Stomach (tissue), 9 donors: Measurements from ENCODE around the gene NPL. TPM values are rescaled to one million over a fixed set of nuclear protein-coding genes. Genes with fewer than 3 reads are reported as not detected.

ENCODE experiments used
- DNase-seq, 2 donors: peaks; one replicate each; pipeline versions ENCODE4 v3.0.0 to v3.0.0-alpha.2; 2013 to 2019
- H3K27ac ChIP-seq, 5 donors: fragments of 200-600 bp in 4 of 5; sonication (generic) in 4 of 5; one replicate each; pipeline ENCODE4 v1.5.1; 2013 to 2019; ENCODE audit warnings: mild to moderate bottlenecking in 1 of 5, moderate library complexity in 1 of 5
- H3K27me3 ChIP-seq, 3 donors: fragments of 200-600 bp; sonication (generic); one replicate each; pipeline ENCODE4 v1.5.1; 2017 to 2019; ENCODE audit warnings: mixed run types in 1 of 3
- H3K36me3 ChIP-seq, 4 donors: fragments of 200-600 bp; sonication (generic); 1 replicate in 3 of 4; 2 replicates in 1 of 4; pipeline ENCODE4 v1.5.1; 2016 to 2019
- H3K4me1 ChIP-seq, 4 donors: fragments of 200-600 bp; sonication (generic); one replicate each; pipeline ENCODE4 v1.5.1; 2016 to 2019
- H3K4me3 ChIP-seq, 4 donors: fragments of 200-600 bp; sonication (generic) in 3 of 4; one replicate each; pipeline ENCODE4 v1.5.1; 2016 to 2019; ENCODE audit warnings: mild to moderate bottlenecking in 1 of 4
- H3K9me3 ChIP-seq, 4 donors: fragments of 200-600 bp; sonication (generic); one replicate each; pipeline ENCODE4 v1.5.1; 2016 to 2019
- EP300 ChIP-seq: sonication (generic); formaldehyde crosslinking; IDR thresholded peaks from one replicate; pipeline ENCODE4 v1.6.1; 2017; ENCODE audit warnings: antibody characterized with exemption
- POLR2A ChIP-seq, 4 donors: fragments of 450-650 bp; IDR thresholded peaks; one replicate each; pipeline ENCODE4 v1.6.1; 2016; ENCODE audit warnings: antibody characterized with exemption in 4 of 4, control low read depth in 2 of 4, mild to moderate bottlenecking in 1 of 4, moderate library complexity in 1 of 4
- POLR2AphosphoS5 ChIP-seq, 3 donors: sonication (generic); formaldehyde crosslinking; IDR thresholded peaks; one replicate each; pipeline ENCODE4 v1.6.1; 2016; ENCODE audit warnings: antibody characterized with exemption in 3 of 3
- WGBS, 5 donors: extraction: QIAGEN DNeasy Blood & Tissue Kit in 3 of 5; methylation state at CpG; one replicate each; pipeline versions ENCODE4 v1.1.5 to v1.1.7; 2013 to 2018; 5-methylcytosine and 5-hydroxymethylcytosine counted together
- intact Hi-C: fragments of 100-400 bp; cut with DNase I; formaldehyde crosslinking; loops from one replicate; pipeline ENCODE4 v1.15.1; 2023; ENCODE audit warnings: low total_unique reads
- polyA plus RNA-seq, 3 donors: library from polyadenylated mRNA; stranded (reverse); fragments of 200-250 nt; gene quantifications; one replicate each; pipeline ENCODE4 v1.2.3, GENCODE V29; 2013
- total RNA-seq, 5 donors: library from RNA; depleted of rRNA; stranded (reverse); fragments of >200 nt; gene quantifications; one replicate each; pipeline versions ENCODE4 v1.1.0 to v1.2.3, GENCODE V29; 2014 to 2016
- TF ChIP-seq, protein P1 (sequence below), 7 experiments: fragments of 450-650 bp in 4 of 7; fragments of 200-600 bp in 3 of 7; sonication (generic) in 3 of 7; IDR thresholded peaks; one replicate each; pipeline ENCODE4 v1.5.1; 2016 to 2019; ENCODE audit warnings: antibody characterized with exemption in 7 of 7, control low read depth in 2 of 7, mild to moderate bottlenecking in 1 of 7
- donor health status: healthy with polysubstance abuse.
- donor health status: Bipolar disorder and iron deficiency.
- donor health status: healthy.

NPL gene
- total and polyA plus RNA-seq, 8 donors = 0.45 to 48.5 (median 6.0) TPM

GRCh38 chr1:182794091-182794490, 4.5 kb downstream of the NPL start:
- Histone ChIP-seq H3K27ac (peak overlapping the region in 2 of 5 donors; percentile 46 to 70), H3K27me3 (no peaks in the 10 kb centered on the region), H3K9me3 (no peaks in the 10 kb centered on the region), H3K36me3 (peaks cover 0 to 24% (median 8%) of the 10 kb centered on the region in 4 donors), H3K4me1 (peaks cover 3 to 34% (median 12%) of the 10 kb centered on the region in 4 donors), H3K4me3 (no peak overlapping the region)
- 89 to 98% (median 95%) methylated on average over 2 of the region's 2 CpGs for WGBS, 5 donors
- no peak for DNase-seq
- intact Hi-C loops = no loop called here
- TF ChIP-seq, protein P1, sequence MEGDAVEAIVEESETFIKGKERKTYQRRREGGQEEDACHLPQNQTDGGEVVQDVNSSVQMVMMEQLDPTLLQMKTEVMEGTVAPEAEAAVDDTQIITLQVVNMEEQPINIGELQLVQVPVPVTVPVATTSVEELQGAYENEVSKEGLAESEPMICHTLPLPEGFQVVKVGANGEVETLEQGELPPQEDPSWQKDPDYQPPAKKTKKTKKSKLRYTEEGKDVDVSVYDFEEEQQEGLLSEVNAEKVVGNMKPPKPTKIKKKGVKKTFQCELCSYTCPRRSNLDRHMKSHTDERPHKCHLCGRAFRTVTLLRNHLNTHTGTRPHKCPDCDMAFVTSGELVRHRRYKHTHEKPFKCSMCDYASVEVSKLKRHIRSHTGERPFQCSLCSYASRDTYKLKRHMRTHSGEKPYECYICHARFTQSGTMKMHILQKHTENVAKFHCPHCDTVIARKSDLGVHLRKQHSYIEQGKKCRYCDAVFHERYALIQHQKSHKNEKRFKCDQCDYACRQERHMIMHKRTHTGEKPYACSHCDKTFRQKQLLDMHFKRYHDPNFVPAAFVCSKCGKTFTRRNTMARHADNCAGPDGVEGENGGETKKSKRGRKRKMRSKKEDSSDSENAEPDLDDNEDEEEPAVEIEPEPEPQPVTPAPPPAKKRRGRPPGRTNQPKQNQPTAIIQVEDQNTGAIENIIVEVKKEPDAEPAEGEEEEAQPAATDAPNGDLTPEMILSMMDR (IDR thresholded peaks at IDR 0.05) = no peak

DNA sequence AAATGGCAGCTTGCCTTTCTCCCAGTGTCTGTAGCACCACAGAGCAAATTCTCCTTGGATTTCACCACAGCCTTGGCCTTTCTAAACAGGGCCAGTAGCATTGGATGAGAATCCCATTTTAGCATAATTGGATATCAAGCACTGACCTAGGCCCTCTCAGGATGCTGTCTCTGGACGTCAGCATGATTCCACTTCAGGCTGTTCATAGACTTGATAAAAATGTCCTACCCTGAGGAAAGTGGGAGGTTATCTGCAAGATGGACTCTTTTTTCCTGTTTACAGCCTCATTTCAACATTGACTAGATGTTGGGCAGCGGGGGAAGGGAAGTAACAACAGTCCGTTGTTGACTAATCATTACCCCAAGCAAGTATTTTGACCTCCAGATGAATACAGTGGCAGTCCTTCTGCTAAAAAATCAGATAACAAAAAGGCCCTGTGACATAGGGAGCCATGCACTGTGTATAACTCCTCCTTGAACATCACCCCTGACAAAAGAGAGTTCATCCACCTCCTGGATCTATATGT, 5.2 kb downstream of the NPL start:
- no peaks in the 10 kb centered on the region for H3K9me3 ChIP-seq
- DNase-seq = no peak
- peaks cover 0 to 29% (median 11%) of the 10 kb centered on the region in 4 donors for H3K4me1 ChIP-seq
- 81 to 94% (median 85%) methylated on average over 3 of the region's 3 CpGs for WGBS, 5 donors
- H3K36me3 ChIP-seq = peaks cover 0 to 24% (median 8%) of the 10 kb centered on the region in 4 donors
- peak overlapping the region in 3 of 5 donors; percentile 8 to 70 (median 46) for H3K27ac ChIP-seq
- H3K4me3 ChIP-seq = no peak overlapping the region
- TF ChIP-seq, protein P1 (IDR thresholded peaks at IDR 0.05) = no peak
- TF ChIP-seq EP300 = no peak
- no peak for TF ChIP-seq POLR2AphosphoS5 (IDR thresholded peaks at IDR 0.05)
- no peak for TF ChIP-seq POLR2A (IDR thresholded peaks at IDR 0.05)
- intact Hi-C loops = no loop called here
- no peaks in the 10 kb centered on the region for H3K27me3 ChIP-seq

DNA sequence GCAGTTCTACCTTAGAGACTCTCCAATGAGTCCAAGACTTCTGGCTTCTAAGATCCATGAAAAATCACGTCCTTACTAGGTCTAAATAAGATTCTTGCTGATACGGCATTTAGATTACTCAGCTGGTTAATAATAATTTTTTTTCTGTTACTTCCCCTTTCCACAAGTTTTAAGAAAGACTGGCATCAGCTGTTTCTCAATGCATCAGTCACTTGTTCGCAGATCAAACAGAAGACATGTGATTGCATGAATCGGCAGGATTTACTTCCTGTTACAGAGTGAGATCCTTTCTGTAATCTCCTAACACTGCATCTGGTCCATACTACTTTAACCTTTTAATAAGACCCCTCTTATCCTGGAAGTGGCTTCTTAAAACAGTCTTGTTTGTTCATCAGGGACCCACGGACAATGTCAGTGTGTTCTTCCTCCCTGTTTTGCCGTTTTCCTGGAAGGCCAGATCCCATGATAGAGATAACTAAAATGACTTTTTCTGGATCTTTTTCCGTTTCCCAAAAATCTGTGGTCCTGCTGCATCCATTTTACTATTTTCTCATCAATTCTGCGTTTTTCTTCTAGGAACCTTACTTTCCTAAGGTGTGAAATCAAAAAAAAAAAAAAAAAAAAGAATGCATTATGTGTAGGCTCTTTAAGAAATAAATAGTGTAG, 6.1 kb downstream of the NPL start:
- TF ChIP-seq, protein P1 (IDR thresholded peaks at IDR 0.05) = no peak
- TF ChIP-seq POLR2AphosphoS5 (IDR thresholded peaks at IDR 0.05) (peak in 1 of 3 donors; percentile 39), POLR2A (IDR thresholded peaks at IDR 0.05) (no peak), EP300 (no peak)
- Histone ChIP-seq H3K36me3 (peaks cover 0 to 24% (median 8%) of the 10 kb centered on the region in 4 donors), H3K4me1 (peaks cover 0 to 19% (median 6%) of the 10 kb centered on the region in 4 donors), H3K4me3 (no peak overlapping the region), H3K27me3 (no peaks in the 10 kb centered on the region), H3K27ac (peak overlapping the region in 3 of 5 donors; percentile 8 to 70 (median 46)), H3K9me3 (no peaks in the 10 kb centered on the region)
- intact Hi-C loops = no loop called here
- WGBS, 5 donors = 60 to 68% (median 63%) methylated on average over 8 of the region's 8 CpGs
- DNase-seq = peak in 1 of 2 donors; percentile 65

- TF ChIP-seq, protein P1 (IDR thresholded peaks at IDR 0.05) = no peak
- TF ChIP-seq EP300 = no peak
- no peak for TF ChIP-seq POLR2AphosphoS5 (IDR thresholded peaks at IDR 0.05)
- TF ChIP-seq POLR2A (IDR thresholded peaks at IDR 0.05) = no peak
- Histone ChIP-seq H3K36me3 (peaks cover 4 to 41% (median 33%) of the 10 kb centered on the region in 4 donors), H3K4me1 (no peaks in the 10 kb centered on the region), H3K9me3 (no peaks in the 10 kb centered on the region), H3K27me3 (no peaks in the 10 kb centered on the region), H3K4me3 (no peak overlapping the region), H3K27ac (no peak overlapping the region)
- DNase-seq = no peak
- WGBS, 5 donors = 73 to 92% (median 84%) methylated on average over 4 of the region's 4 CpGs
- intact Hi-C loops = no loop called here
These were observed 12.6 kb downstream of the NPL start for GRCh38 chr1:182802006-182802803.
